ENCODE data around the gene DYSF.

DYSF gene

DNA sequence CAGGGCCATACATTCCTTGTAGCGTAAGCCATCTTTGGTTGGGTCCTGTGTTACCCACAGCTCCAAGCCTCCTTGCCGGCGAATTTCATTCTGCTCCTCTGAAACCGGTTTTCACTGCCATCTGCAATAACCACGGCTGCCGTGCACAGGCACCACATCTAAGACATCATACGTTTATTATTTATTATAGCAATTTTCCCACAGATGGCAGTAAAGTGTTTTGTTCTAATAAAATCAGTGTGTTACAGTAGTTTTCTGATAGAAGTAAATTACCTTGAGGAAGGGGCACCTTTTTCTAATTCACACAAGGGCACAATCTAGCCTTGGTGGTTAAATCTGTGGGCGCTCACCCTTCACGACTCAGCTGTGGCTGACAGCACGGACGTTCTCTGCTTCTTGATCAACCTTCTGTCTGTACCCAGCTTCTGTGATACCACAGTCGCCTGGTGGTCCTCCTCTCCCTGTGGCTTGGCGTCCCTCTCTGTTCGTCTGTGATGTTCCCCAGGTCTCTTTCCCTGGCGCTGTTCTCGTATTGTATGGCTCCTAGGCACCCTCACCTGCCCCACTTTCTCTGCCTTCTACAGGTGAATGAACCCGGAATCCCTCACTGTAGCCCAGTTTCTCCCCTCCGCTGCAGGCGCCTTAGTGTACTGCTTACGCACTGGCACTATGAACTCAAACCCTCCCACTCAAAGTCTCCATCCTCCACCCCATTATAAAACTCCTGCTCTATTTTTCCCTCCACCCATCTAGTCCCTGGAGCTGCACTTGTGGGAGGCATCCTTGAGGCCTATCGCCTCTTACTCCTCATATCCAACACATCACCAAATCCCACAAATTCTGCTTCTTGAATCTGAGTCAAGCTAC, 236.8 kb downstream of the DYSF start:
- no peak overlapping the region for H3K27ac ChIP-seq
- TF ChIP-seq ZFX (IDR thresholded peaks at IDR 0.05; ENCODE audit: borderline replicate concordance) (no peak), CTCF (IDR thresholded peaks at IDR 0.05) (no peak)

DNA sequence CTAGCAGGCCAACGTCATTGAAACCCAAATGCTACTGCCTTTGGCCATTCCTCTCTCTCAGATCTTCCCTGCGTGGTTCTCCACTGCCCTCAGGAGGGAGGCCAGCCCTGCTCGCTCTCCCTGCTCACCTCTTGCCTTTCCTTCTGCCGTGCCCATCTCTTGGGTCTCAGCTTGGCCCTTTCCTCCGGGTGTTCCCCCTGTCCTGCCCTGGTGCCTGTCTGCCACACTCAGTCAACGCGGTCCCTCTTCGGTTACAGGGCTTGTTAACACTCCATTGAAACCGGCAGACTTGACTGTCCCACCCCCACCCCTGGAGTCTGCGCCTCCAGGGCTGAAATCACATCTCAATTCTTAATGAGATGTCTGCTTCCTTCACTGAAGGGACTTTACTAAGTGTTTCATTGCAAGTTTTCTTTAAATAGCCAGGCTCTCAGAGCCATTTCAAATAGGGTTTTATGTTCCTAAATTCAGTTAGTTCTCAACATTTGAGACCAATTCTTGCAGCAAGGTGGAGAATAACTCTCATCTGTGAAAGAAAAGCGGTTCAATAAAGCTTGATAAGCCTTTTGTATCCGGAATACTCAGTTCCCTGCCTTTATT, 237.6 kb downstream of the DYSF start:
- no peak overlapping the region for H3K27ac ChIP-seq
- TF ChIP-seq CTCF (IDR thresholded peaks at IDR 0.05) (no peak), ZFX (IDR thresholded peaks at IDR 0.05; ENCODE audit: borderline replicate concordance) (no peak)

- no peak for TF ChIP-seq ZFX (IDR thresholded peaks at IDR 0.05; ENCODE audit: borderline replicate concordance)
- TF ChIP-seq CTCF (IDR thresholded peaks at IDR 0.05), result no peak
- no peak overlapping the region for H3K27ac ChIP-seq
These were observed 238.5 kb downstream of the DYSF start for GRCh38 chr2:71691747-71692441.

GRCh38 chr2:71692621-71693277, 239.4 kb downstream of the DYSF start:
- TF ChIP-seq CTCF (IDR thresholded peaks at IDR 0.05), result no peak
- no peak for TF ChIP-seq ZFX (IDR thresholded peaks at IDR 0.05; ENCODE audit: borderline replicate concordance)
- no peak overlapping the region for H3K27ac ChIP-seq

DNA sequence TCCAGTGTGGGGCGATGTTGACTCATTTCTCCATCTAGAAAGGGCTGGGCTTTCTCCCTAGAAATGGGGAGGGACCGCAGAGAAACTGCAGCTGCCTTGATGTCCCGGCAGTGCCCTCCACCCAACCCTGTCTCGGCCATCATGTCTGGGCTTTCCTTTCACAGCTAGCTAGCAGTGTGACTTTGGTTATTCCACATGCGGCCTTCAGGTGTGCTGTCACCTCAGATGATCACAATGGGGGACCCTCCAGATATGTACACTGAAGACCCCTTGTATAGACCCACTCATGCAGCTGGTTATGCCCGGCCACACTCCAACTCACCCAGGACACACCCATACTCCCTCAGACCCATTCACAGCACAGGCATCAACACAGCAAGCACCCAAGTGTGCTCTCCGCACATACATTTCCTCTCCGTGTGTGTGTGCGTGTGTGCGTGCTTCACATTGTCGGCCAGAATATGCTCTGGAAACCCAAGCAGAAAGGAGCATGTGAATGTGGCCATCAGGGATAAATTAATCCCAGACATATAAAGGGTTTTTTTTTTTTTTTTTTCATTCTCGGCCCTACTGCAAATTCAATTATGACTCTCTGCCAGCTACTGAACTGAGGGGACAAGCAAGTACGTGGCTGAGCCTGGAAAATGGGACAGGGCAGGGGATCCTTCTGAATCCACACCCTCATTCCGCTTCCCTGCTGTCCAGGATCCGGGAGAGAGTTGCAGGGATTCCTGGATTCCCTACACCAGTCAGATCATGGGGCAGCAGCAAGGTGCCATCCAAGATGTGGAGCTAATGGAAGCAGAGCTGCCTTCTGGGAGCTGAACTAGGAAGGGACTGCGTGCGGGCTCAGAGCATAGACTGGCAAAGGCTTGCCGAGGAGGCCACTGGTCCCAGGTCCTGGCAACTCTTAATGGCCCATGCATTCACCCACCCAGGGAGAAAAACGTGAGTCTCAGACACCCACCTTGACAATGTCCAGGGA, 240.2 kb downstream of the DYSF start:
- TF ChIP-seq ZFX (IDR thresholded peaks at IDR 0.05; ENCODE audit: borderline replicate concordance) (no peak), CTCF (IDR thresholded peaks at IDR 0.05) (no peak)
- no peak overlapping the region for H3K27ac ChIP-seq

GRCh38 chr2:71694501-71695234, 241.3 kb downstream of the DYSF start:
- no peak overlapping the region for H3K27ac ChIP-seq
- no peak for TF ChIP-seq ZFX (IDR thresholded peaks at IDR 0.05; ENCODE audit: borderline replicate concordance)
- TF ChIP-seq CTCF (IDR thresholded peaks at IDR 0.05), result no peak

Measured in 22Rv1 (cell line).